ENCODE data around the gene AKR1C4. TPM values are rescaled to one million over a fixed set of nuclear protein-coding genes. Genes with fewer than 3 reads are reported as not detected.

The AKR1C4 gene
- total RNA-seq, 2 donors from 2014 or later: not detected

GRCh38 chr10:5259952-5260578 lies 63.4 kb downstream of the AKR1C4 start:
- ATAC-seq (no peak), DNase-seq (no peak)
- intact Hi-C loops (cut with DNase I): no loop called here

GRCh38 chr10:5260828-5261227 lies 64.2 kb downstream of the AKR1C4 start:
- intact Hi-C loops (cut with DNase I): no loop called here
- DNase-seq (no peak), ATAC-seq (no peak)

GRCh38 chr10:5265139-5265538 lies 68.5 kb downstream of the AKR1C4 start:
- ATAC-seq: no peak
- DNase-seq: no peak
- intact Hi-C loops (cut with DNase I): no loop called here

- DNase-seq: no peak
- intact Hi-C loops (cut with DNase I): no loop called here
- no peak for ATAC-seq
Measured at GRCh38 chr10:5266351-5266750, 69.7 kb downstream of the AKR1C4 start.

- no peak for DNase-seq
- no peak for ATAC-seq
- intact Hi-C loops (cut with DNase I): no loop called here
Measured at GRCh38 chr10:5266804-5267203, 70.2 kb downstream of the AKR1C4 start.

- intact Hi-C loops (cut with DNase I): no loop called here
- ATAC-seq (no peak), DNase-seq (no peak)
Measured at GRCh38 chr10:5268234-5268633, 71.6 kb downstream of the AKR1C4 start.

Other genes with a start within 250 kb of the AKR1C4 start
- gene AKR1C1, start 233.4 kb upstream of the AKR1C4 start, total RNA-seq: 100 to 1,000 TPM; 119 to 147 TPM
- gene AKR1C2, start 193.0 kb upstream of the AKR1C4 start, total RNA-seq: 100 to 1,000 TPM; 138 to 170 TPM
- gene AKR1C3, start 102.4 kb upstream of the AKR1C4 start, total RNA-seq: 10 to 100 TPM; 60.2 to 91.3 TPM
- under 1 TPM in 1 of 2 donors, not detected in 1; 0.68 TPM for gene AKR1C8, start 11.7 kb upstream of the AKR1C4 start, total RNA-seq
- not detected for gene UCN3, start 168.1 kb downstream of the AKR1C4 start, total RNA-seq
- under 1 TPM; 0.21 to 0.31 TPM for gene TUBAL3, start 208.0 kb downstream of the AKR1C4 start, total RNA-seq
- gene NET1, start 215.7 kb downstream of the AKR1C4 start, total RNA-seq: 10 to 100 TPM; 25.6 to 36.4 TPM

All from left cardiac atrium (tissue), 4 donors.